Endodermal cell (in vitro differentiated cells): ENCODE results near the gene PTPRM. TPM values are rescaled to one million over a fixed set of nuclear protein-coding genes. Genes with fewer than 3 reads are reported as not detected.

ENCODE experiments used
- DNase-seq: peaks from one replicate; pipeline ENCODE4 v3.0.0-alpha.2; 2017
- H3K27ac ChIP-seq: 2 replicates; pipeline ENCODE4 v1.5.1; 2013; ENCODE audit warnings: mild to moderate bottlenecking, low read depth, low read length, moderate library complexity
- H3K27me3 ChIP-seq: 2 replicates; pipeline ENCODE4 v1.6.1; 2013; ENCODE audit warnings: mild to moderate bottlenecking, low read length, moderate library complexity; ENCODE audit not compliant: insufficient read depth, control insufficient read depth, poor library complexity, severe bottlenecking
- H3K36me3 ChIP-seq: 2 replicates; pipeline ENCODE4 v1.7.0; 2013; ENCODE audit warnings: mild to moderate bottlenecking, low read length, moderate library complexity; ENCODE audit not compliant: control insufficient read depth, insufficient read depth
- H3K4me1 ChIP-seq: one replicate; pipeline ENCODE4 v1.7.0; 2013; ENCODE audit warnings: low read length; ENCODE audit not compliant: control insufficient read depth, insufficient read depth
- H3K4me3 ChIP-seq: 2 replicates; pipeline ENCODE4 v1.5.1; 2013; ENCODE audit warnings: mild to moderate bottlenecking, low read length, moderate library complexity
- H3K9ac ChIP-seq: 2 replicates; pipeline ENCODE4 v1.6.1; 2013; ENCODE audit warnings: mild to moderate bottlenecking, low read length, moderate library complexity; ENCODE audit not compliant: poor library complexity, severe bottlenecking; ENCODE audit errors: extremely low read depth
- H3K9me3 ChIP-seq: 2 replicates; pipeline ENCODE4 v1.6.1; 2013; ENCODE audit warnings: mild to moderate bottlenecking, low read length, moderate library complexity; ENCODE audit not compliant: control insufficient read depth
- H3K27ac Mint-ChIP-seq: 2 replicates; pipeline ENCODE4 v1.8.0; 2020; ENCODE audit warnings: mixed read lengths
- H3K27me3 Mint-ChIP-seq: 2 replicates; pipeline ENCODE4 v1.8.0; 2021; ENCODE audit warnings: mild to moderate bottlenecking, mixed read lengths; ENCODE audit not compliant: insufficient read depth
- H3K36me3 Mint-ChIP-seq: 2 replicates; pipeline ENCODE4 v1.8.0; 2020; ENCODE audit warnings: low read depth, mixed read lengths
- H3K4me1 Mint-ChIP-seq: 2 replicates; pipeline ENCODE4 v1.8.0; 2020; ENCODE audit warnings: mixed read lengths
- H3K4me3 Mint-ChIP-seq: 2 replicates; pipeline ENCODE4 v1.8.0; 2020; ENCODE audit warnings: mild to moderate bottlenecking, moderate library complexity, mixed read lengths
- H3K9me3 Mint-ChIP-seq: 2 replicates; pipeline ENCODE4 v1.8.0; 2020; ENCODE audit warnings: mild to moderate bottlenecking, mixed read lengths
- WGBS, 2 experiments: methylation state at CpG; one replicate each; pipeline versions ENCODE4 v1.1.5 to v1.1.7; 2013; ENCODE audit warnings: missing lambda C conversion rate in 2 of 2, mixed read lengths in 1 of 2; ENCODE audit not compliant: insufficient coverage in 1 of 2, insufficient read length in 1 of 2; 5-methylcytosine and 5-hydroxymethylcytosine counted together
- total RNA-seq, 2 donors: library from RNA; stranded (reverse); fragmentation: NEBNext Ultra II Directional in 1 of 2; extraction: Animal tissue kit (Norgen Biotek cat#: 25700) in 1 of 2; gene quantifications; 2 replicates in 1 of 2; 3 replicates in 1 of 2; pipeline ENCODE4 v1.2.1, GENCODE V29; 2021
- TF ChIP-seq, protein P1 (sequence below): fragments of 200-600 bp; sonication (generic); conservative IDR thresholded peaks from 2 replicates; pipeline ENCODE4 v1.5.0; 2021; ENCODE audit warnings: antibody characterized with exemption, mild to moderate bottlenecking

PTPRM gene
- total RNA-seq, 2 donors from 2014 or later, result 47.2 to 57.6 TPM

GRCh38 chr18:7626175-7626921 is 59.2 kb downstream of the PTPRM start:
- Histone ChIP-seq H3K27ac (no peak overlapping the region), H3K4me3 (no peak overlapping the region), H3K9me3 (no peaks in the 10 kb centered on the region), H3K9ac (no peak overlapping the region), H3K36me3 (no peaks in the 10 kb centered on the region), H3K4me1 (no peaks in the 10 kb centered on the region), H3K27me3 (no peaks in the 10 kb centered on the region)
- TF ChIP-seq, protein P1, sequence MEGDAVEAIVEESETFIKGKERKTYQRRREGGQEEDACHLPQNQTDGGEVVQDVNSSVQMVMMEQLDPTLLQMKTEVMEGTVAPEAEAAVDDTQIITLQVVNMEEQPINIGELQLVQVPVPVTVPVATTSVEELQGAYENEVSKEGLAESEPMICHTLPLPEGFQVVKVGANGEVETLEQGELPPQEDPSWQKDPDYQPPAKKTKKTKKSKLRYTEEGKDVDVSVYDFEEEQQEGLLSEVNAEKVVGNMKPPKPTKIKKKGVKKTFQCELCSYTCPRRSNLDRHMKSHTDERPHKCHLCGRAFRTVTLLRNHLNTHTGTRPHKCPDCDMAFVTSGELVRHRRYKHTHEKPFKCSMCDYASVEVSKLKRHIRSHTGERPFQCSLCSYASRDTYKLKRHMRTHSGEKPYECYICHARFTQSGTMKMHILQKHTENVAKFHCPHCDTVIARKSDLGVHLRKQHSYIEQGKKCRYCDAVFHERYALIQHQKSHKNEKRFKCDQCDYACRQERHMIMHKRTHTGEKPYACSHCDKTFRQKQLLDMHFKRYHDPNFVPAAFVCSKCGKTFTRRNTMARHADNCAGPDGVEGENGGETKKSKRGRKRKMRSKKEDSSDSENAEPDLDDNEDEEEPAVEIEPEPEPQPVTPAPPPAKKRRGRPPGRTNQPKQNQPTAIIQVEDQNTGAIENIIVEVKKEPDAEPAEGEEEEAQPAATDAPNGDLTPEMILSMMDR, result no peak
- WGBS, 2 experiments, result 92 to 96% methylated on average over 4 of the region's 4 CpGs
- Mint-ChIP-seq H3K27ac (no peak overlapping the region), H3K27me3 (no peaks in the 10 kb centered on the region), H3K4me1 (peaks cover 36% of the 10 kb centered on the region), H3K4me3 (no peak overlapping the region), H3K9me3 (no peaks in the 10 kb centered on the region), H3K36me3 (no peaks in the 10 kb centered on the region)
- DNase-seq, result no peak

GRCh38 chr18:7626922-7627440 is 59.9 kb downstream of the PTPRM start:
- no peaks in the 10 kb centered on the region for H3K27me3 ChIP-seq
- no peaks in the 10 kb centered on the region for H3K36me3 Mint-ChIP-seq
- peak; percentile 74 for DNase-seq
- no peaks in the 10 kb centered on the region for H3K9me3 Mint-ChIP-seq
- H3K4me3 ChIP-seq, result no peak overlapping the region
- no peaks in the 10 kb centered on the region for H3K36me3 ChIP-seq
- 72 to 76% methylated on average over 4 to 5 of the region's 5 CpGs for WGBS, 2 experiments
- no peak overlapping the region for H3K9ac ChIP-seq
- no peaks in the 10 kb centered on the region for H3K27me3 Mint-ChIP-seq
- H3K27ac Mint-ChIP-seq, result no peak overlapping the region
- H3K27ac ChIP-seq, result no peak overlapping the region
- TF ChIP-seq, protein P1, result peak; percentile 67
- H3K4me1 Mint-ChIP-seq, result peaks cover 39% of the 10 kb centered on the region
- no peaks in the 10 kb centered on the region for H3K4me1 ChIP-seq
- H3K4me3 Mint-ChIP-seq, result no peak overlapping the region
- H3K9me3 ChIP-seq, result no peaks in the 10 kb centered on the region

DNA sequence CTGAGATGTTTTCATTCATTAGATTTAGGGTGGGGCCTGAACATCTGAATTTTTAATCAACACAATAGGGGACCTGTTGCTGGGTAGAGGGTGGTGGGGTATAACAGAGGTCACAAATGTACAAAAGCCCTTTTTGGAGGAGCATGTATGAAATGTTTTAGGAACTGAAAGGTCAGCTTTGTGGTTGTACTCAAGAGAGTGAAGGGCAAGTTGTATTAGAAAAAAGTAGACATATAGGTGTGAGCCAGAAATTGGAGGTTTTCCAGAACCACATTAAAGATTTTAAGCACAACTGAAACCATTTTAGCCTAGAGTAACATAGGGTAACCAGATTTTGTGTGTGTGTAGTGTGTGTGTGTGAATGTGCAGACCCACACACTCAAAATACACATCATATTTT is 62.3 kb downstream of the PTPRM start:
- Histone ChIP-seq H3K9me3 (no peaks in the 10 kb centered on the region), H3K4me3 (no peak overlapping the region), H3K27me3 (no peaks in the 10 kb centered on the region), H3K9ac (no peak overlapping the region), H3K27ac (no peak overlapping the region), H3K36me3 (no peaks in the 10 kb centered on the region), H3K4me1 (peaks cover 13% of the 10 kb centered on the region)
- Mint-ChIP-seq H3K9me3 (no peaks in the 10 kb centered on the region), H3K27me3 (no peaks in the 10 kb centered on the region), H3K4me1 (peaks cover 39% of the 10 kb centered on the region), H3K36me3 (no peaks in the 10 kb centered on the region), H3K4me3 (no peak overlapping the region), H3K27ac (no peak overlapping the region)
- no peak for DNase-seq
- TF ChIP-seq, protein P1, result no peak
